Activated CD4-positive, alpha-beta T cell treated with anti-CD3 and anti-CD28 coated beads, Interleukin-2, amount 10 ng/mL, durations not matched to agents 7 days and 5 days (primary cell): ENCODE data around the gene TXNRD2. TPM values are rescaled to one million over a fixed set of nuclear protein-coding genes. Genes with fewer than 3 reads are reported as not detected.
"Not testable (repeated sequence)": the region's sequence is repeated elsewhere in the genome, so short reads cannot be mapped to it uniquely, and the experiment has no call there.

ENCODE experiments used
- CTCF ChIA-PET: fragments of 350-600 bp; sonication (Branson Sonifier 250); formaldehyde crosslinking; loops from one replicate; lab custom pipeline; 2021; ENCODE audit warnings: antibody characterized with exemption; lab: Charles Lee
- POLR2A ChIA-PET: fragments of 350-600 bp; sonication (Branson Sonifier 250); formaldehyde crosslinking; loops from one replicate; lab custom pipeline; 2021; ENCODE audit warnings: antibody characterized with exemption; lab: Charles Lee
- DNase-seq: peaks from one replicate; pipeline ENCODE4 v3.0.0-alpha.2; 2020
- H3K27ac Mint-ChIP-seq: one replicate; pipeline ENCODE4 v1.8.0; 2021; ENCODE audit warnings: mild to moderate bottlenecking, moderate library complexity, mixed read lengths
- H3K27me3 Mint-ChIP-seq: one replicate; pipeline ENCODE4 v1.8.0; 2021; ENCODE audit warnings: mixed read lengths
- H3K36me3 Mint-ChIP-seq: one replicate; pipeline ENCODE4 v1.8.0; 2021; ENCODE audit warnings: low read depth, mixed read lengths
- H3K4me1 Mint-ChIP-seq: one replicate; pipeline ENCODE4 v1.8.0; 2021; ENCODE audit warnings: mixed read lengths
- H3K4me3 Mint-ChIP-seq: one replicate; pipeline ENCODE4 v1.8.0; 2021; ENCODE audit warnings: mild to moderate bottlenecking, moderate library complexity, mixed read lengths
- H3K9me3 Mint-ChIP-seq: one replicate; pipeline ENCODE4 v1.8.0; 2021; ENCODE audit warnings: mixed read lengths
- total RNA-seq, 2 experiments: library from RNA; stranded (reverse); gene quantifications; one replicate each; pipeline ENCODE4 v1.2.3, GENCODE V29; 2021

The TXNRD2 gene
- total RNA-seq, 2 experiments from 2014 or later, result 19.3 to 21.9 TPM

DNA sequence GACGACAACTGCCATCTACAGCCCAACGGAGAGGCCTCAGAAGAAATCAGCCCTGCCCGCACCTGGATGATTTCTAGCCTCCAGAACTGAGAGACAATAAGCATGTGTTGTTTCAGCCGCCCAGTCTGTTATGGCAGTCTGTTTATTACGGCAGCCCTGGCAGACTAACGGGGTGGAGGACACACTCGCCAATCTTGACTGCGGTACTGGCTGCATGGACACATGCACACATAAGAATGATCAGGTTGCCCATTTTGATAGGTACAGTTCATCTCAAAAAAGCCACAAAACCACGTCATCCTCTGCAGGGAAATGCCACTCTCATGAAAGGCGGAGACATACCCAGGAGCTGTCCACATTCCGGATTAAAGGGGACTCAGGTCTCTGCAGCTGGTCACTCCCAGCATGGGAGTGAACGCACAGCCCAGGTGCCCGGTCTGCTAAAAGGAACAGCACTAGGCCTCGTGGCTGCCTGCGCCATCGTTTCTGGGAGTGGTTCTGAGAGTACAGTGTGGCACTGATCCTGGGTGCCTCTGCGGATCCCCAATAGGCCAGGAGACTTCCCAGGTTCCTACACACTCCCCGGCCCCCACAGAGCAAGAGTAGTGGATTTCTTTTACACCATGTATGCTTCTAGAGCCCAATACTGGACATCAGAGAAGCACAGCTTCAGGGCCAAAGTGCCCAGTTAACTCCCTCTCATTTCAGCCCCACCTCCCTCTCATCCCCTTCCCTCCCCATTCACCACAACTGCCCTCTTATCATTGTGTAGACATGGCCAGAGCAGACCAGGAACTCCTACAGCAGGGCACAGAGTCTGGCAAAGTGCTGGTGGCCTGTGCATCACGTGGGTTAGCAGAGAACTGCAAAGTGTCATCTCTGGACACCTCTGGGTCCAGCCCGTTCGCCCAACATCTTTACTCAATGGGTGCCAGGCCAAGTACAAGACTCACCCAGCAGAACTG is 11.8 kb downstream of the TXNRD2 start:
- ChIA-PET CTCF (interaction anchor here (1.9 kb wide), 1 partner anchor 17 kb away, joined by 5 read pairs; no protein-coding TSS in a partner anchor), POLR2A (no interaction called here)
- no peak for DNase-seq

DNA sequence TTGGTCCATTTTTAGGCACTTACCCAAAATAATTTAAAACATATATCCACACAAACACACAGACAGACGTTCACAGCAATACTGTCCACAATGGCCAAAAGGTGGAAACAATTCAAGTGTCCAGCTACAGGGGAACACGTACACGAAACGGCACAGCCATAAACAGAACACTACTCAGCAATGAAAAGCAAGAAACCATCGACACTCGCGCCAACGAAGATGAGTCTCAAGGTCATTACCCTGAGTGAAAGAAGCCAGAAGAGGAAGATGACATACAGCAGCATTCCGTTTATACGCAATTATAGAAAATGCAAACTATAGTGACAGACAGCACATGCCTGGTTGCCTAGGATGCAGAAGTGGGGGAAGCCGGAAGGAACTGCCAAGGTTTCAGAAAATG is 13.4 kb downstream of the TXNRD2 start:
- ChIA-PET CTCF (no interaction called here), POLR2A (no interaction called here)
- Mint-ChIP-seq H3K9me3 (no peaks in the 10 kb centered on the region), H3K27ac (no peak overlapping the region), H3K36me3 (no peaks in the 10 kb centered on the region), H3K4me1 (no peaks in the 10 kb centered on the region), H3K27me3 (no peaks in the 10 kb centered on the region), H3K4me3 (no peak overlapping the region)
- no peak for DNase-seq

More for the DNA sequence above, 11.8 kb downstream of the TXNRD2 start:
- Mint-ChIP-seq H3K9me3 (no peaks in the 10 kb centered on the region), H3K4me1 (no peaks in the 10 kb centered on the region), H3K4me3 (no peak overlapping the region), H3K36me3 (no peaks in the 10 kb centered on the region), H3K27me3 (no peaks in the 10 kb centered on the region), H3K27ac (no peak overlapping the region)

DNA sequence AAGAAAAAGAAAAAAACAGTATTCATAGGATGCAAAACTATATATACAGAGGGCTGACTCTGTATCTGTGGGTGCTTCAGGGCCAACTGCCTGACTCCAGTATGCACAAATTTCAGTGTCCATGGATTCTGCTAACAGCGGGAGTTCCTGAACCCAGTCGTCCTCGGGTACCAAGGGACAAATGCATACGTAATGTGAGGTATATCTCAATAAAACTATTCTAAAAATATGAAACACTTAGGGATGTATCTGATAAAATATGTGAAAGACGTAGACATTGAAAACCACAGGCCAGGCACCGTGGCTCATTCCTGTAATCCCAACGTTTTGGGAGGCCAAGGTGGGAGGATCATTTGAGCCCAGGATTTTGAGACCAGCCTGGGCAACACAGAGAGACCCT is 13.9 kb downstream of the TXNRD2 start:
- Mint-ChIP-seq H3K4me1 (no peaks in the 10 kb centered on the region), H3K9me3 (no peaks in the 10 kb centered on the region), H3K4me3 (no peak overlapping the region), H3K27me3 (no peaks in the 10 kb centered on the region), H3K36me3 (no peaks in the 10 kb centered on the region), H3K27ac (no peak overlapping the region)
- no peak for DNase-seq
- CTCF ChIA-PET, result no interaction called here
- POLR2A ChIA-PET, result no interaction called here

DNA sequence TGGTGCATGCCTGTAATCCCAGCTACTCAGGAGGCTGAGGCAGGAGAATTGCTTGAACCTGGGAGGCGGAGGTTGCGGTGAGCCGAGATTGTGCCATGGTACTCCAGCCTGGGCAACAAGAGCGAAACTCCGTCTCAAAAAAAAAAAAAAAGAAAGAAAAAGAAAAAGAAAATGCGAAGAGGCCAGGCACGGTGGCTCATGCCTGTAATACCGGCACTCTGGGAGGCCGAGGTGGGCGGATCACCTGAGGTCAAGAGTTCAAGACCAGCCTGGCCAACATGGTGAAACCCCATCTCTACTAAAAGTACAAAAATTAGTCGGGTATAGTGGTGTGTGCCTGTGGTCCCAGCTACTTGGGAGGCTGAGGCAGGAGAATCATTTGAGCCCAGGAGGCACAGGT is 15.6 kb downstream of the TXNRD2 start:
- H3K27me3 Mint-ChIP-seq, POLR2A ChIA-PET, DNase-seq, H3K4me1 Mint-ChIP-seq, H3K4me3 Mint-ChIP-seq, H3K9me3 Mint-ChIP-seq, H3K36me3 Mint-ChIP-seq, H3K27ac Mint-ChIP-seq: not testable (repeated sequence)
- CTCF ChIA-PET, result interaction anchor here (1.2 kb wide), 1 partner anchor 16 kb away, joined by 3 read pairs; no protein-coding TSS in a partner anchor

DNA sequence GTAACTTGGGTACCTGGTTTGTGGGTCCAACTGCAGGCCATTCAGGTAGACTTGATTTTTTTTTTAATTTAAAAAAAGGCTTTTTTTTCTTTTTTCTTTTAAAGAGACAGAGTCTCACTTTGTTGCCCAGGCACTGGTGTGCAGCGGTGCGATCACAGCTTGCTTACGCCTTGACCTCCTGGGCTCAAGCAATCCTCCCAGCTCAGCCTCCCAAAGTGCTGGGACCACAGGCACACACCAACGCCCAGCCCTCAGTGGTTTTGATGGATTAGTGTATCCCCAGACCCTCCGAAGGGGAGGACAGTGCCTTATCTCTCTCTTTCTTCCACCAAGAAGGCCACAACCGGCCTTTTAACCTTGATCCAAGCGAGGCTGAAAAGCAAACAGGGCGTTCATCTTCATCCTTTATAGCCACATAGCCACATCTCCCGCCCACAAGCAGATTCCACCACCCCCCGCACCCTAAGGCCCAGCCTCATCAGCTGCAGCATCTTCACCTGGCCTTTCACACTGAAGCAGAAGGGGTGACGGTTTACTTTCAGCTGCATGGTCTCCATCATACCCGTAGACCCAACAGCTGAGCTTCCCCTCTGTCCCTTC is 17.6 kb downstream of the TXNRD2 start:
- H3K27ac Mint-ChIP-seq, result no peak overlapping the region
- POLR2A ChIA-PET, result no interaction called here
- H3K27me3 Mint-ChIP-seq, result no peaks in the 10 kb centered on the region
- no peaks in the 10 kb centered on the region for H3K4me1 Mint-ChIP-seq
- no peak for DNase-seq
- no peaks in the 10 kb centered on the region for H3K9me3 Mint-ChIP-seq
- no peak overlapping the region for H3K4me3 Mint-ChIP-seq
- CTCF ChIA-PET, result no interaction called here
- no peaks in the 10 kb centered on the region for H3K36me3 Mint-ChIP-seq

DNA sequence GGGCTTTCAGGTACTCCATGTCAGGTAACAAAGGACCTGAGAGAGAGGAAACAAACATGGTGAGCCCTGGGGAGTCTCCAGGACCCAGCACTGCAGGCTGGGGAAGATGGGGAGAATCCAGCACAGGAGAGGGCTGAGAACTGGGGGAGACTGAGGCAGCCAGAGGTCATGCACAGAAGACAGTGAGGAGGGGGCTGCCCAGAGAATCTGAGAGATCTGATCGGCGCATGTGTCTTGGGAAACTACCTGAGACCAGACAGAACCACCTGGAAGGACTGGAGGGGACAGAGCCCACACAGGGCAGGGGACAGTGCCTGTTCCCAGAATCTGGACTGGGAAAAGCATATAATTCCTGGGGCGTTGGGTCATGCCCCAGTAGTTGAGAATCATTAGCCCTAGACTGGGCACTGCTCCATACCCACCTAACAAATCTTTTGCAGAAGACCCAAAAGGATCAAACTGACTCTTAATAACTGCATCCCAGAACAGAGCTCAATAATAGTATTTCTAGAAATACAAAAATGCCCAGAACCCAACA is 20.0 kb downstream of the TXNRD2 start:
- POLR2A ChIA-PET, result no interaction called here
- no peak for DNase-seq
- Mint-ChIP-seq H3K4me3 (no peak overlapping the region), H3K4me1 (no peaks in the 10 kb centered on the region), H3K36me3 (peaks cover 1% of the 10 kb centered on the region), H3K9me3 (no peaks in the 10 kb centered on the region), H3K27me3 (no peaks in the 10 kb centered on the region), H3K27ac (no peak overlapping the region)
- CTCF ChIA-PET, result interaction anchor here (0.6 to 0.7 kb wide), 2 partner anchors 279 to 283 kb away, joined by 3 read pairs; no protein-coding TSS in a partner anchor

DNA sequence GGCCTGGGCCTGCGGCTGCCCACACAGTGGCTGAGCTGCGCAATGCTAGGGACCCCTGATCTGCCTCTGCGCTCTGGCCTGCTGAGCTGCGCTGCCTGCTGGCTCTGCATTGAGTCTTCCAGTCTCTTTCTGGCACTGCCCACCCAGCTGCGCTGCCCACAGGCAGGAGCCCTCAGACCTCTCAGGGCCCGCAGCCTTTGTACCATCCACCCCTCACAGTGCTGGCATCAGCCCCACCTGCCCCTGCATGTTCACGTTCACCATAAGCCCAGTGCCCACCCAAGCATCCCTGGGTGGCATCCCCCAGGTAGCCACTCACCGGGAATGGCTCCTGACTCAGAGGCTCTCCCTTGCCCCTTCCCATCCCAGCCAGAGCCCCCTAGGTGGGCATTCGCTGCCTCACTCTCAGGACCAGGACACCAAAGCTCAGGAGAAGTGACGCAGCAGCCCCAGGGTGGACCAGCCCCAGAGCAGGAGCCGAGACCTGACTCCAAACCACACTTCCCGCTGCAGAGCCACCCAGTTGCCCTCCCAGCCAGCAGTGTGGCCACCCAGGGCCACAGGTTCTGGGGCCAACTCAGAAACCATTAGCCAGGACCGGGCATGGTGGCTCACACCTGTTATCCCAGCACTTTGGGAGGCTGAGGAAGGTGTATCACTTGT is 21.8 kb downstream of the TXNRD2 start:
- DNase-seq, result no peak
- Mint-ChIP-seq H3K4me3 (no peak overlapping the region), H3K36me3 (peaks cover 7% of the 10 kb centered on the region), H3K9me3 (no peaks in the 10 kb centered on the region), H3K4me1 (no peaks in the 10 kb centered on the region), H3K27me3 (no peaks in the 10 kb centered on the region), H3K27ac (no peak overlapping the region)
- ChIA-PET CTCF (interaction anchor here (2.4 kb wide), 1 partner anchor 189 kb away, joined by 7 read pairs; no protein-coding TSS in a partner anchor), POLR2A (no interaction called here)

DNA sequence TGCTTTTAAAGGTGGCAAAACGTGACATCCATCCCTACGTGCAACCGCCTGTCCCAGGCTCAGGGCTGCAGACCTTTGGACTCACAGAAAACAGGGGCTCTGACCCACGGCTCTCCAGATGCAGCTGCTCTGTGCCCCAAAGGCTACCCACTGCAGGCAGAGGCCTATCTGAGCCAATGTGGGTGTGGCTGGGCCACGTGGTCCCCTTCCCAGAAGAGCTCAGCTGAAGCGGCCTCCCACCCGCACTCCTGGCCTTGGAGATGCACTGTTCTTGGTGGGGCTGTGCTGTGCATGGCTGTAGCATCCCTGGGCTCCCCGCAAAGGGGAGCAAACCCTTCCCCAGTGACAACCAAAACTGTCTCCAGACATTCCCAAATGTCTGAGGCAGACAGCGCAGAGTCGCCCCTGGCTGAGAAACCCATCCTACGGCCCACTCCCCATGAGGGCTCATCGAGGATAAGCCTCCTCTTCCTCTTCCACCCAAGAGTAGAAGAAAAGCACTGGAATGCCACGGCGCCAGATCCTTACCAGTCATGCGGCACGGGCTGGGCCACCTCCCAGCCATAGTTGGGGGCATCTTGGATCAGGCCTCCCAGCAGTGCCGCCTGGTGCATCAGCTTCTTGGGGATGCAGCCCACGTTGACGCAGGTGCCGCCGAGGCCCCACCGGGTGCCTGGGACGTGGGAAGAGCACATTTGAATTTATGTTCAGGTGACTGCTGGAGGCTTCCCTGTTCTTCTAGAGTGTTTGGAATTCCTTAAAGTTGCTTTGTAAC is 23.1 kb downstream of the TXNRD2 start:
- Mint-ChIP-seq H3K9me3 (no peaks in the 10 kb centered on the region), H3K27ac (no peak overlapping the region), H3K27me3 (no peaks in the 10 kb centered on the region), H3K4me1 (no peaks in the 10 kb centered on the region), H3K4me3 (no peak overlapping the region), H3K36me3 (peaks cover 20% of the 10 kb centered on the region)
- ChIA-PET CTCF (interaction anchor here (0.6 to 2.4 kb wide), 3 partner anchors 15 to 188 kb away, joined by 3 to 7 read pairs (median 4); no protein-coding TSS in a partner anchor), POLR2A (no interaction called here)
- no peak for DNase-seq

DNA sequence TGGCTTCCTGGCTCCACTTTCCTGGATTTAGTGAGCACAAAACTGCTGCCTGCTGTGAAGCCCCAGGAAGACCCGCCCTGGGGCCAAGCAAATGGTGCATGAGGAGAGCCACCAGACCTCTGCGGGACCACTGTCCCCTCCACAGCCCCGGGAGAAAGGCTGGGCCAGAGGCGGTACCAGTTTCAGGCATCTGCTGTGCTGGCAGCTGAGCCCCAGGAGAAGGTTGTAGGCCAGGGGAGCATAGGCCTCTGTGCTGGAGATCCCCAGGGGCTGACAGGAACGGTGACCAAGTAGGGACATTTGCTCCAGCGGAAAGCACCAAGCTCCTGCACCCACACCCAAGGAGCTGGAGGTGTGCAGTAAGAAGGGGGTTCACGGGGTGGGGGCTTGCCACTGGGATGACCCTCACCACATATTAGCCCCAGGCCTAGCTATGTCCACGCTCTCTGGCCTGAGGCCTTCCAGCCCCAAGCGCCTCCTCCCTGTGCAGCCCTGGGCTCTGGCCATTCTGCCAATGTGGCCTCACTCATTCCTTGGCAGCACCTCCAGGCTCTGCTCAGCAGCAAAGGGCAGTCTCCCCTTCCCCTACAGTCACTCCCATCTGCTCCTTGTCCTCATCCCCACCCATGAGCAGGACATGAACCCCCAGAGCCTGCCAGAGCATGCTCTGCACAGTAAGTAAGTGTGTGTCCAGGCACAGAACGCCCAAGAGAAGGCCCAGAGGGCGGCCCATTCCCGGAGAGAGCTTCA is 24.1 kb downstream of the TXNRD2 start:
- ChIA-PET POLR2A (no interaction called here), CTCF (interaction anchor here (2.4 kb wide), 1 partner anchor 187 kb away, joined by 7 read pairs; no protein-coding TSS in a partner anchor)
- Mint-ChIP-seq H3K4me3 (no peak overlapping the region), H3K27ac (no peak overlapping the region), H3K9me3 (no peaks in the 10 kb centered on the region), H3K27me3 (no peaks in the 10 kb centered on the region), H3K36me3 (peaks cover 21% of the 10 kb centered on the region), H3K4me1 (no peaks in the 10 kb centered on the region)
- DNase-seq, result no peak

DNA sequence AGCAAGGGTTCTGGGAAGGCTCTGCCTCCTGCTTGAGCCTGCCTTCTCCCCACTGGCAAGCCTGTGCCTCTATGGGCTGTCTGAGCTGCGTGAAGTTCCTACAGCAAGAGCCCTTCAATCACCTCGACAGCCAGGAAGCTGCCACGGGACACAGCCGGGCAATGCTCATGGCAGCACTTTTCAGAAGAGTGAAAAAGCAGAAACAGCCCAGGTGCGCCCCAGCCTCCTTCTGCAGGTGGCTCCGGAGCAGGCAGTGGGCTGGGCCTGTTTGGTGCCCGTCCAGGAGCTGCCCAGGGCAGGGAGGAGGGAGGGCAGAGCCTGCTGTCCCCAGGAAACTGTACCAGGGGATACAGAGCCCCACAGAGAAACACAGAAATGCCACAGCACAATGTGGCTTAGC is 24.7 kb downstream of the TXNRD2 start:
- DNase-seq, result no peak
- ChIA-PET CTCF (interaction anchor here (2.4 kb wide), 1 partner anchor 186 kb away, joined by 7 read pairs; no protein-coding TSS in a partner anchor), POLR2A (no interaction called here)
- Mint-ChIP-seq H3K36me3 (peaks cover 21% of the 10 kb centered on the region), H3K27ac (no peak overlapping the region), H3K27me3 (no peaks in the 10 kb centered on the region), H3K4me1 (no peaks in the 10 kb centered on the region), H3K4me3 (no peak overlapping the region), H3K9me3 (no peaks in the 10 kb centered on the region)

DNA sequence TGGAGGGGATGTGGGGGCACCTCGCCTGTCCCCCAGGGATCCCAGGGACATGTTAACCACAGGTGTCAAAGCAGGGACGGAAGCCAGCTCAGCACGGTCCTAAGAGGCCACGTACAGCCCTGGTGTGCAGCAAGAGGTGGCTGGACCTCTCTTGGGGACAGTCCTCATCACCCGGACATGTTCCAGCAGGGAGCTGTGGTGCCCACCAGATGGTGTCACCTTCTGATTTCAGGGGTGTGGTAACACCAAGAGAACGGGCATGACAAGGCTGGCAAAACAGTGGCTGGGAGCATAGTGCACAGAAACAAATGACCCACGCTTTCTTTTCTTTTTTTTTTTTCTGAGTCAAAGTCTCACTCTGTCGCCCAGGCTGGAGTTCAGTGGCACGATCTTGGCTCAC is 25.6 kb downstream of the TXNRD2 start:
- Mint-ChIP-seq H3K4me1 (no peaks in the 10 kb centered on the region), H3K27me3 (no peaks in the 10 kb centered on the region), H3K27ac (no peak overlapping the region), H3K4me3 (no peak overlapping the region), H3K9me3 (no peaks in the 10 kb centered on the region), H3K36me3 (peaks cover 23% of the 10 kb centered on the region)
- ChIA-PET POLR2A (no interaction called here), CTCF (interaction anchor here (3.9 kb wide), 1 partner anchor 186 kb away, joined by 17 read pairs; no protein-coding TSS in a partner anchor)
- no peak for DNase-seq
